Limb (tissue), 2 donors: Measurements from ENCODE around the gene TIMP2.
"Not testable (repeated sequence)": the region's sequence is repeated elsewhere in the genome, so short reads cannot be mapped to it uniquely, and the experiment has no call there.

Experiments used
- DNase-seq, 2 donors: peaks; one replicate each; pipeline ENCODE4 v3.0.0-alpha.2; 2016; ENCODE audit errors: extremely low spot score in 2 of 2

The TIMP2 gene, protein sequence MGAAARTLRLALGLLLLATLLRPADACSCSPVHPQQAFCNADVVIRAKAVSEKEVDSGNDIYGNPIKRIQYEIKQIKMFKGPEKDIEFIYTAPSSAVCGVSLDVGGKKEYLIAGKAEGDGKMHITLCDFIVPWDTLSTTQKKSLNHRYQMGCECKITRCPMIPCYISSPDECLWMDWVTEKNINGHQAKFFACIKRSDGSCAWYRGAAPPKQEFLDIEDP

GRCh38 chr17:78925234-78925633, at the start of gene TIMP2:
TIMP2 (minus strand) TSS chr17:78925387; CDS start chr17:78925088, 299 bp downstream.
- DNase-seq, result peak; percentile 83 to 95

GRCh38 chr17:78973792-78974520, 48.8 kb upstream of the TIMP2 start:
- DNase-seq, result no peak

GRCh38 chr17:78973196-78973595, 48.0 kb upstream of the TIMP2 start:
- no peak for DNase-seq

DNA sequence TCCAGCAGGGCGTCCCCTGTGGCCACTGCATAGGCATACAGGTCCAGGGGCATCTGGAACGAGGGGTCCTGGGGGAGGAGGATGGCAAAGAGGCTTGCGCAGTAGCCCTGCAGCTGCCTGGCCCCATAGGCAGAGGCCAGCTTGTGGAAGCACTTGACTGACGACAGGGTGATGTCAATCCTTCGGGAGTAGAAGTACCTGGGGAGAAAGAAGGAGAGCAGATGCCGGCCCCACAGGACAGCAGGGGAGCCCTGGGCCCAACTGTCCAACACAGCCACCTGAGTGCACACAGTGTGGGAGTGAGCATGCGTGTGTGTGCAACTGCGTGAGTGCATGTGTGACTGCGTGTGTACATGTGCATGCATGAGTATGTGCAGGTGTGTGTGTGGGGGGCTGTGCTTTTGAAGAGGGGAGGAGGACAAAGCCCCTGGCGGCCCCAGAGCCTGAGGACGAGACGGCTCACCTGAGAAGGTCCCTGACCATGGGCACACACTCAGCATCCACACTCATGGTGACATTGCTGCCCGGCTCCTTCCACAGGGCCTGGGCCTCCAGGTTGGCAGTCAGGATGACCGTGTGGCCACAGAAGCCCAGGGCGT, 47.4 kb upstream of the TIMP2 start:
- DNase-seq, result no peak

DNA sequence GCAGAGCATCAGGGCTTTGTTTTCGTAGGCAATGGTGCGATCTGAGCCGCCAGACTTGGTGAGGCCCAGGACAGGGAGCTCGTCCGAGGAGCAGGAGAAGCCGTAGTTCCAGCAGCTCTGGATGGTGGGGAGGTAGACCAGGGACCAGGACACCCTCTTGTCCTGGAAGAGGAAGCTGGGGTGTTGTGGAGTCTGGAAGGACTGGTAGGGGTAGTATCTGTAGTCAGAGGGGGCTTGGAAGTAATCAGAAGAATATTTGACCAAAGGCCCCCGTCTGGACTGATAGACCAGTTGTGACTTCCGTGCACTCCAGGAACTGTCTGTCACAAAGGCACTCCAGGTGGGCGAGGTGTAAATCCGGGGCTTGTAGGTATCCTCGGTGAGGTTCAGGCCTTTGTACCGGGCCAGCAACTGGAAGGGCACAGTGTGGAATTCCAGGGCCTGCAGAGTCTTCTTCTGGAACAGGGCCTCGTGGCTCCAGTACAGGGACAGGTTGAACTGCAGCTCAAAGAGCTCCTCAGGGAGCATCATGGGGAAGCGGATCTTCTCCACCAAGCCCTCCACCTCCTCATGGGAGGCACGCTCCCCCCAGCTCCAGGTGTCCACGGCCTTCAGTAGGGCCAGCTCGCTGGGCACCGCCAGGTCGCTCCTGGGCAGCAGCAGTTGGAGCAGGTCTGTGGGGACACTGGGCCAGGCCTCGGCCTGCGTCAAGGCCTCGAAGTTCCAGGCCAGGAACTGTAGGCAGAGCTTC, 46.7 kb upstream of the TIMP2 start:
- no peak for DNase-seq

DNA sequence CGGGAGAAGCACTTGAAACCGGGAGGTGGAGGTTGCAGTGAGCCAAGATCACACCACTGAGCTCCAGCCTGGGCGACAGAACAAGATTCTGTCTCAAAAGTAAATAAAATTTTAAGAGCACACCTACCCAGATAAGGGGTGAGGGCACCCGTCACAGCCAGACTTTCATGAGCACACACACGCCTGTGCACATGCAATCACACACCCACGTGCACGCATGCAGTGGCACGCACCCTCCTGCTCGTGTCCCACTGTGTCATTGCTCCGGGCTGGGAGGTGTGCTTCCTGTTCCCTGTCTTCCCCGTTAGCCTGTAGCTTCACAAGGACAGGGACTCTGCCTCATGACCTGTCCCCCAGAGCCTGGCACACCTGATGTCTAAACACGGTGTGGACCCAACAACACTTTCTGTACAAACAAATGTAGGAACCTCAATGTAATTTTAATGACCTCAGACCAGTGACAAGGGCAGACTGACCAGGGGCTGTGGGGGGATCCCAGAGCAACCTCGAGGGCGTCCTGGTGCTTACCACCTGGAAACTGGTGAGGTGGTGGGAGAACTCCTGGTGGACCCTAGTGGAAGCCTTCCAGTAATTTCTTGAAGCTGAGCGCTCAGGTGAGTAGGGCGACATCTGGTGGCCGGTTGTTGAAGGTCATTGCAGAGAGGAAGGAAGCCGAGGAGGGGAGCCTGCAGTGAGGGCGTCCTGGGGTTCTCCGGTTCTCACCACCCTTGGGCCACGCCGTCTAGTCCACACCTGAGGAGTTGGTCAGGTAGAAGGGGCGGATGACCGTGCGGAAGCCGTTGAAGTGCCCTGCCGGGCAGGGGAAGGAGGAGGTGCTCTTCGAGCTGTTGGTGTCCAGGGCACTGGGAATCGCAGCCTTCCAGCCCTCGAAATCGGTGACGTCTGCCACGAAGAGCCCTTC, 45.9 kb upstream of the TIMP2 start:
- peak; percentile 84 to 91 for DNase-seq

DNA sequence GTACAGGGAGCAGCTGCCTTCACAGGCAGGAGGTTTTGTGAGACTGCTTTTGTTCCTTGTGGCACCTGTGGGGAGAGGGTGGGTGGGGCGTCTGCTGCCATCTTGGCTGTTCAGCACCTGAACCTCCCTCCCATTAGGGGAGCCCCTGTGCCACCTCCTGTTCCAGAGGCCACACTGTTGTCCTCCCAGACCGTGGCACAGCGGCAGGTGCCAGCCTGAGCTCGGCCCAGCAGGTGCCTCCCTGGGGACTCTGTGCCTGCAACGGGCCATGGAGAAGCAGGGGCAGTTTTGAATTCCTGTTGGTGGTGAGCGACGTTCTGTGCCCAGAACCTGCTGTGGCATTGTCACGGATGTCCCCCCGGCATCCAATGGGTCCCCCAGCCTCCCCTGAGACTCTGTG, 44.7 kb upstream of the TIMP2 start:
- DNase-seq, result no peak

DNA sequence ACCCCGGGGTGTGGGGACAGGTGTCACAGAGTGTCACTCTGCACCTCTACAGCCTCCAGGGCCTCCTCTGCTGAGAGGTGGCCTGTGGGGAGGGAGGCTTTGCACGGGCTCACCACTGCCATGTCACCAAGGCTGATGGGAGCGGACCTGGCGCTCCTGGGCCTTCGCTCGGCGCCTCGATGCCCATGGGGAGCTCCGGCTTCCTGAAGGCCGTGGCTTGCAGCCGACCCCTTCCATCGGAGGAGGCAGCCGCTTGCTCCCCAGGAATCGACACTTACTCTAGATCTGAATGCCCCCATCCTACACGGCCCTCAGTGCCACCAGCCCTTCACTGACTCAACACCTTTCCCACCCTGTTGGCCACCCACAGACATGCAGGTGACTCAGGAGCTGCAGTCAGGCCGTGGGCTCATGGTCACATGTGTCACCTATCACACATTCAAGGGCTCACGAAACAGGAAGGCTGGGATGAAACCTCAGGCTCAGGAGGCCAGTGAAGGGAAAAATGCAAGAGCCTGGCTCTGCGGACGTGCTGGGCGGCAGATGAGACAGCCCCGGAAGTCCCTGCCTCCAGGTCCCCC, 42.7 kb upstream of the TIMP2 start:
- no peak for DNase-seq

GRCh38 chr17:78966910-78967600, 41.9 kb upstream of the TIMP2 start:
- no peak for DNase-seq

- DNase-seq, result no peak
Observed at GRCh38 chr17:78966123-78966813, 41.1 kb upstream of the TIMP2 start.

- no peak for DNase-seq
Observed at GRCh38 chr17:78965491-78965924, 40.3 kb upstream of the TIMP2 start.

- DNase-seq, result no peak
Observed at GRCh38 chr17:78963378-78963777, 38.2 kb upstream of the TIMP2 start.

DNA sequence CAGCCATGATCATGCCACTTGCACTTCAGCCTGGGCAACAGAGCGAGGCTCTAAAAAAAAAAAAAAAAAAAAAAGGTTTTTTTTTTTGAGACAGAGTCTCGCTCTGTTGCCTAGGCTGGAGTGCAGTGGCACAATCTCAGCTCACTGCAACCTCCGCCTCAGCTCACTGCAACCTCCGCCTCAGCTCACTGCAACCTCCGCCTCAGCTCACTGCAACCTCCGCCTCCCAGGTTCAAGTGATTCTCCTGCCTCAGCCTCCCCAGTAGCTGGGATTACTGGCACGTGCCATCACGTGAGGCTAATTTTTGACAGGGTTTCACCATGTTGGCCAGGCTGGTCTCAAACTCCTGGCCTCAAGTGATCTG, 37.8 kb upstream of the TIMP2 start:
- DNase-seq, result not testable (repeated sequence)

GRCh38 chr17:78962345-78962983, 37.3 kb upstream of the TIMP2 start:
- DNase-seq, result no peak

- DNase-seq, result no peak
Observed at GRCh38 chr17:78961571-78961970, 36.4 kb upstream of the TIMP2 start.

- no peak for DNase-seq
Observed at GRCh38 chr17:78960928-78961327, 35.7 kb upstream of the TIMP2 start.

- DNase-seq, result no peak
Observed at GRCh38 chr17:78959803-78960202, 34.6 kb upstream of the TIMP2 start.

DNA sequence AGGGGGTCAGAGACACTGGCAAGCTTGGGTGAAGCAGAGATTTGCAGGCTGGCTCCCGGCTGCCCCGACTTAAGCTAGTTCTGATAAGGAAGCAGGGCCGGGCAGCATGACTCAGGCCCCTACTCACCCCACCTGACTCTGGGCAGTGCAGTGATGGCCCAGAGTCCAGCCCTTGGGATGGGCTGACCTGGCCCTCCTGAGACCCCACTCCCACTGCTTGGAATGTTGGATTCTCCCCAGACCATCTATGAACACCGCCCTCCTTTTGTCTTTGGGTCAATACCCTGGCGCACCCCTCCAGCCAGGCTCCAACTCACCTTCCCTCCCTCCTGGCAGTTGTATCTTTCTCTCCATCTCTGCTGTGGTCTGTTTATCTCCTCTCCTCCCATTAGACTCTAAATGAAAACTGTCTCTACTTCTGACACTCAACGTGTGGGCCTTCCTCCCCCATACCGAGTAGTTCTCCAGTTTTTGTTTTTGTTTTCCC, 33.5 kb upstream of the TIMP2 start:
- DNase-seq, result no peak

GRCh38 chr17:78957128-78957527, 31.9 kb upstream of the TIMP2 start:
- no peak for DNase-seq
